ENCODE results near the gene TCFL5.

GRCh38 chr20:62864207-62864606 is 2.6 kb upstream of the TCFL5 start:
- TF ChIP-seq, protein P1, sequence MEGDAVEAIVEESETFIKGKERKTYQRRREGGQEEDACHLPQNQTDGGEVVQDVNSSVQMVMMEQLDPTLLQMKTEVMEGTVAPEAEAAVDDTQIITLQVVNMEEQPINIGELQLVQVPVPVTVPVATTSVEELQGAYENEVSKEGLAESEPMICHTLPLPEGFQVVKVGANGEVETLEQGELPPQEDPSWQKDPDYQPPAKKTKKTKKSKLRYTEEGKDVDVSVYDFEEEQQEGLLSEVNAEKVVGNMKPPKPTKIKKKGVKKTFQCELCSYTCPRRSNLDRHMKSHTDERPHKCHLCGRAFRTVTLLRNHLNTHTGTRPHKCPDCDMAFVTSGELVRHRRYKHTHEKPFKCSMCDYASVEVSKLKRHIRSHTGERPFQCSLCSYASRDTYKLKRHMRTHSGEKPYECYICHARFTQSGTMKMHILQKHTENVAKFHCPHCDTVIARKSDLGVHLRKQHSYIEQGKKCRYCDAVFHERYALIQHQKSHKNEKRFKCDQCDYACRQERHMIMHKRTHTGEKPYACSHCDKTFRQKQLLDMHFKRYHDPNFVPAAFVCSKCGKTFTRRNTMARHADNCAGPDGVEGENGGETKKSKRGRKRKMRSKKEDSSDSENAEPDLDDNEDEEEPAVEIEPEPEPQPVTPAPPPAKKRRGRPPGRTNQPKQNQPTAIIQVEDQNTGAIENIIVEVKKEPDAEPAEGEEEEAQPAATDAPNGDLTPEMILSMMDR (IDR thresholded peaks at IDR 0.05; ENCODE audit: borderline replicate concordance, extremely low read depth, low read length, poor library complexity, severe bottlenecking): no peak
- no peak for TF ChIP-seq EZH2 (IDR thresholded peaks at IDR 0.05; ENCODE audit: borderline replicate concordance, low read depth, low read length, severe bottlenecking)

Measured in DND-41 (cell line).